ENCODE results near the gene OR2A1. TPM values are rescaled to one million over a fixed set of nuclear protein-coding genes. Genes with fewer than 3 reads are reported as not detected.
"Not testable (repeated sequence)": the region's sequence is repeated elsewhere in the genome, so short reads cannot be mapped to it uniquely, and the experiment has no call there.

Gene OR2A1
- total RNA-seq, 1 donor from 2014 or later: not detected

- TF ChIP-seq CTCF (IDR thresholded peaks at IDR 0.05): peak; percentile 4
- not testable (repeated sequence) for H3K27ac Mint-ChIP-seq (ENCODE audit: unreplicated experiment); H3K4me1 Mint-ChIP-seq (ENCODE audit: unreplicated experiment)
These were observed 19.2 kb downstream of the OR2A1 start for GRCh38 chr7:144331221-144331995.

GRCh38 chr7:144331996-144332288 lies 19.7 kb downstream of the OR2A1 start:
- H3K4me3 Mint-ChIP-seq (ENCODE audit: unreplicated experiment); H3K36me3 Mint-ChIP-seq (ENCODE audit: unreplicated experiment); DNase-seq (ENCODE audit: extremely low spot score, unreplicated experiment); H3K4me1 Mint-ChIP-seq (ENCODE audit: unreplicated experiment); H3K27me3 Mint-ChIP-seq (ENCODE audit: unreplicated experiment); H3K9me3 Mint-ChIP-seq (ENCODE audit: unreplicated experiment); H3K27ac Mint-ChIP-seq (ENCODE audit: unreplicated experiment): not testable (repeated sequence)

More at GRCh38 chr7:144331221-144331995, 19.2 kb downstream of the OR2A1 start:
- H3K9me3 Mint-ChIP-seq (ENCODE audit: unreplicated experiment); DNase-seq (ENCODE audit: extremely low spot score, unreplicated experiment); H3K36me3 Mint-ChIP-seq (ENCODE audit: unreplicated experiment); H3K4me3 Mint-ChIP-seq (ENCODE audit: unreplicated experiment); H3K27me3 Mint-ChIP-seq (ENCODE audit: unreplicated experiment): not testable (repeated sequence)

DNA sequence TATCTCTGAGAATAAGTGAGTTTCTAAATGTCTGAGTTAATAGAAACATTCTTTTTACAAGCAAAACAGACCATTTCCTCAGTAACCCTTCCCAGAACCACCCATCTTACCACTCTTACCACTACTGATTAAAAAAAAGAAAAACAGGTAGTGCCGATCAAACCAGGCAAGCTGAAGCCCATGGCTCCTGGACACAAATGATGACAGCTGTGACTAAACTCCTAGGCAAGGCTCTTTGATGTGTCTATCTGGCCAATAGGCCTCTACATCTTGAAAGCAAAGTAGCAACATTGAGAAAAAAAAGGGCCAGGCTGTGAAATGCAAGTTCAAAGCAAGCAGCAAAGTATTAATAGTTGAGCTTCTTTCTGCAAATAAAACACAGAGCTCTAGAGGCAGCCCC lies 36.4 kb downstream of the OR2A1 start:
- H3K27ac Mint-ChIP-seq (ENCODE audit: unreplicated experiment); H3K27me3 Mint-ChIP-seq (ENCODE audit: unreplicated experiment); DNase-seq (ENCODE audit: extremely low spot score, unreplicated experiment); H3K9me3 Mint-ChIP-seq (ENCODE audit: unreplicated experiment); H3K4me3 Mint-ChIP-seq (ENCODE audit: unreplicated experiment); H3K4me1 Mint-ChIP-seq (ENCODE audit: unreplicated experiment); H3K36me3 Mint-ChIP-seq (ENCODE audit: unreplicated experiment): not testable (repeated sequence)

DNA sequence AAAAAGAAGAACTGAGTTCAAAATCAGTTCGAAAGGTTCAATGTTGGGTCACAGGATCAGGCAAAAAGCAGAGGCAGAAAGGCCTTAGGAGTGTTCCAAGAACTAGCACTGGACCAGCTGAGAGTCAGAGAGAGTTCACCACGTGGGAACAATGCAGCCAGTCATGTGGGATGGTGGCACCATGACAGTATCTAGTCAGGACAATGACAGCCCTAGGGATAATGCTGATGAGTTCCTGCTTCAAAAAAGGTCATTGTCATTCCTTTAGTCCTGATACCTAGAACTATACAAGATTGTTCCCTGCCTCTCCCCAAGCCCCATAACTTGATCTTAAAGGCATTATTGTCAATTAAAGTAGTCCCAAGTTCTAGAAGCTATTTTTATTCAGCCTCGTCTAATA lies 39.4 kb downstream of the OR2A1 start:
- not testable (repeated sequence) for H3K27me3 Mint-ChIP-seq (ENCODE audit: unreplicated experiment); H3K4me1 Mint-ChIP-seq (ENCODE audit: unreplicated experiment); H3K9me3 Mint-ChIP-seq (ENCODE audit: unreplicated experiment); H3K4me3 Mint-ChIP-seq (ENCODE audit: unreplicated experiment); H3K36me3 Mint-ChIP-seq (ENCODE audit: unreplicated experiment); H3K27ac Mint-ChIP-seq (ENCODE audit: unreplicated experiment)
- peak; percentile 42 for DNase-seq (ENCODE audit: extremely low spot score, unreplicated experiment)

DNA sequence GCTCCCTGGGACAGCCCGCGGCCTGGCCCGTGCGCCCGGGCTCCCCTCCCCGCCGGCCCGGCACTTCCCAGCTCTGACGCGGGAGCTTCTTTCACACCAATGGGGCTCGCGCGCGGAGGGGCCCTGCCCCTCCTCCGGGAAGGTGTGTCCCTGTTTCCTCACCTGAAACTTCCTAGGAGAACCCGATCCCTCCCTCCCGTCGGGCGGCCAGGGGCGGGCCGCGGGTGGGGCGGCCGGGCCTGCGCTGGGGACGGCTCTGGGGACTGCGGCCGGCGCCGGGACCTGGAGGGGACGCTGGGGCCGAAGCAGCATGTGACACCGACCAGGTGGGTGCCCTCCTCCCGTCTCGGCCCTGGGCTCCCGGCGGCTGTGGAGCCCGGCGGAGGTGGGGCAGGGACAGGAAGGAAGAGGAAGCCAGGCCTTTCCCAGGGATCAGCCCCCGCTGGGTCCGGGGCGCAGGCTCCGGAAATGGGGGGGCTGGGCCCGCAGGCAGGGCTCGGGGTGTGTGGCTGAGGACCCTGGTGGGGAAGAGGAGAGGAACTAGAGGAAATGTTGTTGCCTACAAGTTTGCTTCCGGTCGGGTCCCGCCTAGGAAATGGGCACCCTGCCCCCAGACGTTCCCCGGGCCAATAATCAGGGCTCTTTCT lies 43.1 kb downstream of the OR2A1 start, which contains the start of gene ARHGEF5:
Gene ARHGEF5 (plus strand): TSS at position 227 of the 647 bp plus-strand sequence. CDS start 7,268 bp downstream, outside the sequence.
- peak within 1 kb of the TSS; percentile 68 for H3K4me3 Mint-ChIP-seq (ENCODE audit: unreplicated experiment)
- not testable (repeated sequence) for H3K27me3 Mint-ChIP-seq (ENCODE audit: unreplicated experiment); H3K9me3 Mint-ChIP-seq (ENCODE audit: unreplicated experiment); DNase-seq (ENCODE audit: extremely low spot score, unreplicated experiment); H3K4me1 Mint-ChIP-seq (ENCODE audit: unreplicated experiment); H3K36me3 Mint-ChIP-seq (ENCODE audit: unreplicated experiment)
- H3K27ac Mint-ChIP-seq (ENCODE audit: unreplicated experiment): peak within 1 kb of the TSS; percentile 52

- H3K9me3 Mint-ChIP-seq (ENCODE audit: unreplicated experiment); DNase-seq (ENCODE audit: extremely low spot score, unreplicated experiment); H3K4me1 Mint-ChIP-seq (ENCODE audit: unreplicated experiment); H3K4me3 Mint-ChIP-seq (ENCODE audit: unreplicated experiment); H3K27ac Mint-ChIP-seq (ENCODE audit: unreplicated experiment); H3K36me3 Mint-ChIP-seq (ENCODE audit: unreplicated experiment); H3K27me3 Mint-ChIP-seq (ENCODE audit: unreplicated experiment): not testable (repeated sequence)
These were observed 44.0 kb downstream of the OR2A1 start for GRCh38 chr7:144356185-144356584.

DNA sequence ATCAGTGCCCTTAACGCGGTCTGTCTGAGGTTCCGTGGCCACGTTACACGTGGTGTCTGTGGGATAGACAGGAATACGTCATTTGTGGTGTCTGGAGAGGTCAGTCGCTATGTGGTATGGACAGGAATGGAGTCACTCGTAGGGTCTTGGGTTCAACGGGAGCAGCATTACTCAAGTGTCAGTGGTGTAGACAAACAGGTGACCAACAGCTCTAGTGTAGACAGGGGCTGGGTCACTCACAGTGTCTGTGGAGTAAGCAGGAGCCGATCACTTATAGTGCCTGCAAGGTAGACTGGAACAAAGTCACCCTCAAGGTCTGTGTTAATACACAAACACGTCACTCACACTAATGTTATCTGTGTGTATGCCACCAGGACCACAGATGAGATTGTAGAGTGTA lies 44.6 kb downstream of the OR2A1 start:
- not testable (repeated sequence) for H3K9me3 Mint-ChIP-seq (ENCODE audit: unreplicated experiment); H3K4me3 Mint-ChIP-seq (ENCODE audit: unreplicated experiment); DNase-seq (ENCODE audit: extremely low spot score, unreplicated experiment); H3K27me3 Mint-ChIP-seq (ENCODE audit: unreplicated experiment); H3K27ac Mint-ChIP-seq (ENCODE audit: unreplicated experiment); H3K4me1 Mint-ChIP-seq (ENCODE audit: unreplicated experiment); H3K36me3 Mint-ChIP-seq (ENCODE audit: unreplicated experiment)

DNA sequence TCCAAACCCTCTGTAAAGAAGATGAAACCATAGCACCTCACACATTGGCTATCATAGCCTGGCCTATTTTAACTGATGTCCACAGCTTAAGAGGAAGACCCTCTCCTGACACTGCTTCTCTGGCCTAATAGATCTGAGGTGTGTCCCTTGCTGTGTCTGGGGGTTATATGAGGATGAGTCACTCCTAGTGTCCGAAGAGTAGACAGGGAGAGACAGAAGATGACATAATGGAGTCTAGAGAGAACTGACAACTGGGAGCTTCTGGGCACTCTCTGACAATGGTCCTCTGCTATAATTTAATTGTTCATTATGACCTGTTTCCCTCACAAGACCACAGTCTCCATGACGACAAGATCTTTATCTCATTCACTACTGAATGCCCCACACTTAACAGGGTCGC lies 49.8 kb downstream of the OR2A1 start:
- H3K36me3 Mint-ChIP-seq (ENCODE audit: unreplicated experiment); H3K4me1 Mint-ChIP-seq (ENCODE audit: unreplicated experiment); H3K4me3 Mint-ChIP-seq (ENCODE audit: unreplicated experiment); DNase-seq (ENCODE audit: extremely low spot score, unreplicated experiment); H3K27ac Mint-ChIP-seq (ENCODE audit: unreplicated experiment); H3K9me3 Mint-ChIP-seq (ENCODE audit: unreplicated experiment); H3K27me3 Mint-ChIP-seq (ENCODE audit: unreplicated experiment): not testable (repeated sequence)

DNA sequence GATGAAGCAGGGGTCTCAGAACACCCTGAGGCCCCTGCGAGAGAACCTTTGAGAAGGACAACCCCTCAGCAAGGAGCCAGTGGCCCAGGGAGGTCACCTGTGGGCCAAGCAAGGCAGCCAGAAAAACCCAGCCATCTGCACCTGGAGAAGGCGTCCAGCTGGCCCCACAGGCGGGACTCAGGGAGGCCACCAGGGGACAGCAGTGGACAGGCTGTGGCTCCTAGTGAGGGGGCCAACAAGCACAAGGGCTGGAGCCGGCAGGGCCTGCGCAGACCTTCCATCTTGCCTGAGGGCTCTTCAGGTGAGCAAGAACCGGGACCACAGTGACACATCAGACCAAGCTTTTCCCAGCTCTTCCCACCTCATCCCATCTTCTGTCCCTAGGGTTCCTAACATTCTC lies 53.3 kb downstream of the OR2A1 start:
- H3K9me3 Mint-ChIP-seq (ENCODE audit: unreplicated experiment): not testable (repeated sequence)

DNA sequence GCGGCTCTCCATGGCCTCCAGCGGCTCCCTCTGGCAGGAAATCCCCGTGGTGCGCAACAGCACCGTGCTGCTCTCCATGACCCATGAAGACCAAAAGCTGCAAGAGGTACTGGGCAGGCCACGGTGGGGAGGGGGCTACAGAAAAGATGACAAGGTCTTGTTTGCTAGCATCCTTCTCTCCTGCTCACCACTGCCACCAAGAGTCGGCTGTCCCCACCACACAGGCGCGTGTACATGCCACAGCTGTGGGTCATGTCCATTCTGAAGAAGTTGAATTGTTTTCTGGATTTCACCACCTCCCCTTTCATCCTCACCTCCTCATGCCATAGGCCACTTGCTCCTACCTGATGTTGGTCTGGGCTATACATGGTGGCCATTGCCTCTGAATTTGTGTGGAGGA lies 55.0 kb downstream of the OR2A1 start:
- H3K9me3 Mint-ChIP-seq (ENCODE audit: unreplicated experiment); DNase-seq (ENCODE audit: extremely low spot score, unreplicated experiment); H3K36me3 Mint-ChIP-seq (ENCODE audit: unreplicated experiment); H3K27me3 Mint-ChIP-seq (ENCODE audit: unreplicated experiment); H3K4me3 Mint-ChIP-seq (ENCODE audit: unreplicated experiment); H3K27ac Mint-ChIP-seq (ENCODE audit: unreplicated experiment); H3K4me1 Mint-ChIP-seq (ENCODE audit: unreplicated experiment): not testable (repeated sequence)

More for the DNA sequence above, 53.3 kb downstream of the OR2A1 start:
- H3K4me1 Mint-ChIP-seq (ENCODE audit: unreplicated experiment); H3K27ac Mint-ChIP-seq (ENCODE audit: unreplicated experiment); H3K4me3 Mint-ChIP-seq (ENCODE audit: unreplicated experiment); H3K27me3 Mint-ChIP-seq (ENCODE audit: unreplicated experiment); H3K36me3 Mint-ChIP-seq (ENCODE audit: unreplicated experiment); DNase-seq (ENCODE audit: extremely low spot score, unreplicated experiment): not testable (repeated sequence)

DNA sequence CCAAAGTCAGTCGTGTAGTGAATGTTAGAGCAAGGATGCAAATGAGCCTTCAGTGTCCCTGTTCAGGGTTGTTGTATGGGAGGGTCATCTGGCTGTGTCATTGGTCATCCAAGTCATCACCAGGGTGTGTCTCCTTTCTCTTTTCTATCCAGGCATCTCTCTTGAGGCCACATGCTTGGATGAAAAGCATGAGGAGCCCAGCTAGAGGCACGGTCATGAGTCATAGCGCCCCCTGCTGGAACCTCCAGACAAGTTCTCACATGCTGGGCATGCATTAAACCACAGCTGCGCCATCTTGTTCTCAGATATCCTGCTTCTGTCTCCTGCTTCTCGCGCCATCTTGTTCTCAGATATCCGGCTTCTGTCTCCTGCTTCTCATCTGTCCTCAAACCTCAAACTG lies 57.0 kb downstream of the OR2A1 start:
- DNase-seq (ENCODE audit: extremely low spot score, unreplicated experiment); H3K27me3 Mint-ChIP-seq (ENCODE audit: unreplicated experiment); H3K4me3 Mint-ChIP-seq (ENCODE audit: unreplicated experiment); H3K36me3 Mint-ChIP-seq (ENCODE audit: unreplicated experiment); H3K9me3 Mint-ChIP-seq (ENCODE audit: unreplicated experiment); H3K4me1 Mint-ChIP-seq (ENCODE audit: unreplicated experiment); H3K27ac Mint-ChIP-seq (ENCODE audit: unreplicated experiment): not testable (repeated sequence)
